GM12801 (cell line): ENCODE measurements around the gene TP53TG5.

ENCODE experiments used
- CTCF ChIP-seq: IDR thresholded peaks from one replicate; pipeline ENCODE4 v1.5.1; 2011; ENCODE audit warnings: control low read depth; ENCODE audit not compliant: insufficient read length; ENCODE audit errors: extremely low read depth

Gene TP53TG5

DNA sequence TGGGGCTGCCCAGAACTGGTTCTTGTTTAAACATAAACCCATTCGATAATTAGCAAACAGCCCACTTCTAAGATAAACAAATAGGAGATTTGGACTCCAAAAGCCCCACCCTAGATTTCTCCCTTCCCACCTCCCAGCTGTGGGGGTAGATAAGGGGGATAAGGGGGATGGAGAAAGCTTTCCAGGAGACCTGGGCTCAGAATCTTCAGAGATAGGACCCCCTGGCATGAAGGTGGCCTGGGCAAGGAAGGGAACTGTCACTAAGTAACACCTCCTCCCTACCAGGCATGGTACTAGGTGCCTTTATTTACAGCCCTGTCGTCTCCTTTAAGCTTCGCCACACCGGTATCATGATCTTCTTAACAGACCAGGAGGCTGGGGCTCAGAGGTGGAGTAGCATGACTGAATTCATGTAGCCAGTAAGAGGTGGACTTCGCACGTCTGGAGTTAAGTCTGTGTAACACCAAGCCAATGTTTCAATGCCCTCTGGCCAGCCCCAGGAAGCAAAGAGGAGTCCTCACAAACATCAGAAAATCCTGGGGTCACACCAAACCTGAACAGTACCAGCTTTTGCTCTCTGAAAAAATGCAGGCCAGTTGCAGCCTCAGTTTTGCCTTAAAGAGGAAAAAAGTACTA lies 34.5 kb downstream of the TP53TG5 start:
- no peak for TF ChIP-seq CTCF

DNA sequence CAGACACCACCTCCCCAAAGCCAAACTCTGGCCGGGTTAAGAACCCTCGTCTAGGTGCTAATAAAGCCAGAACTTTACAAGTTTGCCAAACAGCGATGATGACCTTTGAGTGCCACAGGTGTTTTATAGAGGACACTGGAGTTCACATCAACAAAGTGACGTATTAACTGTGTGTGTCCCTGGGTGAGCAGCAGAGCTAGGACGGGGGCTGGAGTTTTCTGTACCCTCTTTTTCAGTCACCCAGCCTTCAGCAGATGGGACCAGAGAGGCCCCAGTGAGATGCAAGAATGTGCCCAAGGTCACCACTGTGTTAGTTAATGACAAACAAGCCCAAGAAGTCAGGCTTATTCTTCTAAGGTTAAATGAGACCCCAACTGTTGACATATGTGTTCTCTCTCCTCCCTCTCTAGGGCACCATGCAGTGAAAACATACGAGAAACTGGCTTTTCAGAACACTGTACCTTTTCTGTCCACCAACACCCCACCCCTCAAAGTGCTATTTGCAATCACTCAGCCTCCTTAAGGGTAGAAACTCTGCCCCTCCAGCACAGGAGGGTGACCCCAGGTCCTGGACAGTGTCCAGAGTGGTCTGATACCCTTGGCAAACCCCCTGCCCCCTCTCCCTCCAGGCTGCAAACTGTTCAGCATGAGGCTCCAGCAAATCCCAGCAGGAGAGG lies 35.1 kb downstream of the TP53TG5 start:
- TF ChIP-seq CTCF = no peak

- TF ChIP-seq CTCF = no peak
Measured at GRCh38 chr20:45341939-45342854, 35.9 kb downstream of the TP53TG5 start.

DNA sequence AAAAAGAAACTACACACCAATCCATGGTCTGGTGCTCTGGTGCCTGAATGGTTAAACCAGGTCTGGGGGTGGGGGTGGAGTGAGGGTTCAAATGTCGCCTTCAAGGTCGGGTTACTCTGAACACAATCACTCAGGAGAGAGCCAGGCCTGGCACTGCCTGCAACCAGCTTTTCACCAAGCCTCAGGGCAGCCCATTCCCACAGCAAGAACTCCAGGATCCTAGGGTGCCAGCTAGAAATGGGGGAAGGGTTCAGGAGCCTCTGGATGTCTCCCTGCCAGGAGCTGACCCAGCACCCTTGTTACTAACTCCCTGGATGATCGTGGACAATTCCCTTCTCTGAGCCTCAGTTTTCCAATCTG lies 36.6 kb downstream of the TP53TG5 start:
- no peak for TF ChIP-seq CTCF

- TF ChIP-seq CTCF = no peak
Measured at GRCh38 chr20:45340951-45341350, 37.2 kb downstream of the TP53TG5 start.

- no peak for TF ChIP-seq CTCF
Measured at GRCh38 chr20:45340236-45340847, 37.8 kb downstream of the TP53TG5 start.

- TF ChIP-seq CTCF = no peak
Measured at GRCh38 chr20:45339799-45340198, 38.3 kb downstream of the TP53TG5 start.
